HEK293T (cell line): Measurements from ENCODE around the gene CDHR1.

ENCODE experiments used
- CTCF ChIA-PET: fragments of 350-600 bp; formaldehyde crosslinking; extraction: SDS; loops from one replicate; lab custom pipeline; 2021; ENCODE audit warnings: antibody characterized with exemption, inconsistent platforms; lab: Yijun Ruan, JAX
- POLR2A ChIA-PET: fragments of 350-600 bp; formaldehyde crosslinking; extraction: SDS; loops from one replicate; lab custom pipeline; 2020; ENCODE audit warnings: antibody characterized with exemption, inconsistent platforms; lab: Yijun Ruan, JAX
- DNase-seq: peaks from one replicate; pipeline ENCODE4 v3.0.0; 2012; ENCODE audit warnings: mixed read lengths; ENCODE audit errors: extremely low spot score
- ARNT ChIP-seq: fragments of 450-650 bp; IDR thresholded peaks from 2 replicates; pipeline ENCODE4 v1.6.1; 2017; ENCODE audit warnings: mild to moderate bottlenecking
- BHLHE40 ChIP-seq: fragments of 450-650 bp; IDR thresholded peaks from 2 replicates; pipeline ENCODE4 v1.6.1; 2016; ENCODE audit warnings: mild to moderate bottlenecking, moderate library complexity, borderline replicate concordance
- CTBP1 ChIP-seq: fragments of 450-650 bp; IDR thresholded peaks from 2 replicates; pipeline ENCODE4 v1.6.1; 2016; ENCODE audit warnings: borderline replicate concordance
- ELF4 ChIP-seq: fragments of 450-650 bp; IDR thresholded peaks from 2 replicates; pipeline ENCODE4 v1.6.1; 2017; ENCODE audit warnings: antibody characterized with exemption
- FOXA1 ChIP-seq: fragments of 450-650 bp; IDR thresholded peaks from 2 replicates; pipeline ENCODE4 v1.6.1; 2016; ENCODE audit warnings: mild to moderate bottlenecking
- FOXK2 ChIP-seq: fragments of 450-650 bp; IDR thresholded peaks from 2 replicates; pipeline ENCODE4 v1.6.1; 2016; ENCODE audit warnings: mild to moderate bottlenecking
- FOXM1 ChIP-seq: fragments of 450-650 bp; IDR thresholded peaks from 2 replicates; pipeline ENCODE4 v1.6.1; 2017; ENCODE audit warnings: mild to moderate bottlenecking, borderline replicate concordance
- HDGF ChIP-seq: fragments of 450-650 bp; IDR thresholded peaks from 2 replicates; pipeline ENCODE4 v1.6.1; 2017; ENCODE audit warnings: antibody characterized with exemption, borderline replicate concordance
- L3MBTL2 ChIP-seq: fragments of 450-650 bp; conservative IDR thresholded peaks from 2 replicates; pipeline ENCODE4 v1.6.1; 2016; ENCODE audit warnings: mild to moderate bottlenecking
- LEF1 ChIP-seq: fragments of 450-650 bp; IDR thresholded peaks from 2 replicates; pipeline ENCODE4 v1.6.1; 2017; ENCODE audit warnings: mild to moderate bottlenecking, borderline replicate concordance
- NFRKB ChIP-seq: fragments of 450-650 bp; IDR thresholded peaks from 2 replicates; pipeline ENCODE4 v1.6.1; 2016; ENCODE audit warnings: mild to moderate bottlenecking, moderate library complexity
- SP1 ChIP-seq: fragments of 450-650 bp; IDR thresholded peaks from 2 replicates; pipeline ENCODE4 v1.6.1; 2017
- SUZ12 ChIP-seq: fragments of 450-650 bp; IDR thresholded peaks from 2 replicates; pipeline ENCODE4 v1.6.1; 2016; ENCODE audit warnings: mild to moderate bottlenecking
- TARDBP ChIP-seq: fragments of 450-650 bp; IDR thresholded peaks from 2 replicates; pipeline ENCODE4 v1.6.1; 2016
- ZNF384 ChIP-seq: fragments of 450-650 bp; IDR thresholded peaks from 2 replicates; pipeline ENCODE4 v1.6.1; 2016
- TF ChIP-seq, protein P1 (sequence below): fragments of 450-650 bp; IDR thresholded peaks from 2 replicates; pipeline ENCODE4 v1.6.1; 2016

CDHR1 gene

DNA sequence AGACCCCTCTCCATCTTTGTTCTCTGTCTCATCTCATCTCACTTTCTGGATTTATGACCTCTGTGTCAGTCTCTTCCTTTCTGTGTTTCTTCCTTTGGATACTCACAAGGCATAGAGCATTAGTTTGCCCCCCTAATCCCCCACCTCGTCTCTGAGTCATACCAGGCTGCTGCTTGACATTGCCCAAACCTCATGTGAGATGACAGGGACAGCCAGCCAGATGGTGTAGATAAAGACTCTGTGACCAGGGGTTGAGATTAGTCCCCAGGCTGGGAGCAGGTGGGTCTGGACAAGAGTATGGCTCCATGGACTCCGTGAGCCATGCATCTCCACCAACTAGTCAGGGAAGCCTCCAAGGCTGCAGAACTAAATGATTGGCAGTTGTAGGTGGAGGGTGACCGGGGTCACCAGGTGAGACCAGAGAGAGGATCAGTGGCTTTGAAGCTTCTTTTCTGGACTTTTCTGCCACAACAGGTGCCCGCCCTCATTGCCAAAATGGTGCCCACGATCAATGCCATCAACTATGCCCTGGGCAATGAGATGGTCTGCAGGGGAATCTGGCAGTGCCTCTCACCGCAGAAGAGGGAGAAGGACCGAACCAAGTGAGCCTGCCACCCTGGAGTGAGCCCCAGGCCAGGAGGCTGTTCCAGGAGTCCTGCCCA lies 63.8 kb downstream of the CDHR1 start:
- DNase-seq = no peak
- ChIA-PET POLR2A (no interaction called here), CTCF (no interaction called here)
- TF ChIP-seq TARDBP (no peak), ARNT (no peak), ELF4 (no peak), FOXM1 (no peak), FOXA1 (no peak), HDGF (no peak), CTBP1 (no peak), NFRKB (no peak), FOXK2 (no peak), BHLHE40 (no peak), LEF1 (no peak), SUZ12 (no peak), SP1 (no peak), ZNF384 (no peak), L3MBTL2 (no peak)
- TF ChIP-seq, protein P1, sequence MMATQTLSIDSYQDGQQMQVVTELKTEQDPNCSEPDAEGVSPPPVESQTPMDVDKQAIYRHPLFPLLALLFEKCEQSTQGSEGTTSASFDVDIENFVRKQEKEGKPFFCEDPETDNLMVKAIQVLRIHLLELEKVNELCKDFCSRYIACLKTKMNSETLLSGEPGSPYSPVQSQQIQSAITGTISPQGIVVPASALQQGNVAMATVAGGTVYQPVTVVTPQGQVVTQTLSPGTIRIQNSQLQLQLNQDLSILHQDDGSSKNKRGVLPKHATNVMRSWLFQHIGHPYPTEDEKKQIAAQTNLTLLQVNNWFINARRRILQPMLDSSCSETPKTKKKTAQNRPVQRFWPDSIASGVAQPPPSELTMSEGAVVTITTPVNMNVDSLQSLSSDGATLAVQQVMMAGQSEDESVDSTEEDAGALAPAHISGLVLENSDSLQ = no peak

DNA sequence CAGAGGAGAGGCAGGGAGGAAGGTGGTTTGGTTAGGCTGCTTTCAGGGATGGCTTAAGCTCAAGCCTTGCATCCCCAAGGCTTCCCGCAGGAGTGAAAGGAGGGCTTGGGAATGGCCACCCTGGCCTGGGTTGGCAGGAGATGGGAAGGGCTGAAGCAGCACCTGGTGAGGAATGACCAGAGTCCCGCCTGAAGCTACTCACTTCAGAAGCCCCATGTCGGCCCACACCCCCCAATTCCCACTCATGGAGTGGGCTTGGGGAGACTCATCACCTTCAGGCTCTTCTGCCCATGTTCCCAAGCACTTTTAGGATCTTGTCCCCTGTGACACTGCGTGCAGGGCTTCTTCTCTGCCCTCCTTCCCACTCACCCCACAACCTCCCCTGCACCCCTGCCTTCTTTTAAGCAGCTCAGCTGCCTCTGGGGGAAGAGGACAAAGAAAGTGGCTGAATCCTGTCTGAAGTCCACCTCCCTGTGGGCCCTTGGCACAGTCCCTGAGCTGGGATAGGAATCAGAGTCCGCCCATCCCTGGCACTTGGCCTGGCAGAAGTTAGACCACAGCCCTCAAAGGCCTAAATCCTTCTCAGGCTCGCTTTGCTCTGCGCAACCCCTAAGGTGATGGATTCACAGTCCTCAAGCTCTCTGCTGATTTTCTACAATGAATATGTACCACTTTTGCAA lies 67.0 kb downstream of the CDHR1 start:
- TF ChIP-seq FOXM1 (no peak), LEF1 (no peak), FOXA1 (no peak), BHLHE40 (no peak), ZNF384 (no peak), L3MBTL2 (no peak), SUZ12 (no peak), NFRKB (no peak), HDGF (no peak), ARNT (no peak), SP1 (no peak), FOXK2 (no peak), CTBP1 (no peak), TARDBP (no peak)
- TF ChIP-seq, protein P1 = no peak
- ChIA-PET CTCF (interaction anchor here (0.8 kb wide), 1 partner anchor 276 kb away, joined by 4 read pairs; no protein-coding TSS in a partner anchor), POLR2A (no interaction called here)
- DNase-seq = no peak

DNA sequence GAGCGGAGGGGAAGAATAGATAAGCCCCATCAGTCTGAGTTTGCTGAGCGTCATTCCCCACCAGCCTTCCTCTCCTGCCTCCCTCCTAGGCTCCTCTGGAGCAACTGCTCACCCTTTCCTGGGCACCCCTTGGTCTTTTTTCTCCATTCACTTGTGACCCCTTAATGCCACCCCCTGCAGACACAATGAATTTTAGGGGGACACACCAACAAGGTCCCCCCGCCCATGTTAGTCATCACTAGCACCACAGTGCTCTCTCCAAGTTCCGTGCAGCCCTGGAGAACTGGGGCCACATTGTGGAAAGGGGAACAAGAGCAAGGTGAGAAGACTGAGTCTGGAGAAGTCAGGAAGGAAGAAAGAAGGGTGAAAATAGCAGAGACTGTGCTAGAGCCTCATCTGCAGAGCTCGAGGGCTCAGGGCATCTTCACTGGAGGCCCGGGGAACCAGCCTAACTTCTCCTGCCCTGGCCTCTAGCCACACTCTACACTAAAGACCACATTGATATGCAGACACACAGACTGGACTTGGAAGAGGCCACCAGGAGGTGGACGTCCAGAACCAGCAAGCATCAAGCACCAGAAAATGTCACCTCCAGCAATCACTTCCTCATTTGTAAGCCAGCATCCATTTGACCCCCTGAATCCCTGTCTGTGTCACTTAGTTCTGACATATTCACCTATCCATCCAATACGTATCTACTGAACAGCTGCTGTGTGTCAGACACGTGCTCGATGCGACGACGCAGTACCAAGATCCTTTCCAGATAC lies 68.0 kb downstream of the CDHR1 start:
- no peak for TF ChIP-seq L3MBTL2
- no peak for TF ChIP-seq SUZ12
- no peak for TF ChIP-seq FOXM1
- no peak for TF ChIP-seq NFRKB
- no peak for TF ChIP-seq SP1
- TF ChIP-seq FOXA1 = no peak
- no peak for TF ChIP-seq CTBP1
- TF ChIP-seq ELF4 = no peak
- TF ChIP-seq BHLHE40 = no peak
- TF ChIP-seq TARDBP = no peak
- no peak for TF ChIP-seq HDGF
- TF ChIP-seq FOXK2 = no peak
- no peak for TF ChIP-seq LEF1
- ChIA-PET POLR2A (no interaction called here), CTCF (interaction anchor here (0.6 kb wide), 1 partner anchor 90 kb away, joined by 3 read pairs; no protein-coding TSS in a partner anchor)
- no peak for DNase-seq

DNA sequence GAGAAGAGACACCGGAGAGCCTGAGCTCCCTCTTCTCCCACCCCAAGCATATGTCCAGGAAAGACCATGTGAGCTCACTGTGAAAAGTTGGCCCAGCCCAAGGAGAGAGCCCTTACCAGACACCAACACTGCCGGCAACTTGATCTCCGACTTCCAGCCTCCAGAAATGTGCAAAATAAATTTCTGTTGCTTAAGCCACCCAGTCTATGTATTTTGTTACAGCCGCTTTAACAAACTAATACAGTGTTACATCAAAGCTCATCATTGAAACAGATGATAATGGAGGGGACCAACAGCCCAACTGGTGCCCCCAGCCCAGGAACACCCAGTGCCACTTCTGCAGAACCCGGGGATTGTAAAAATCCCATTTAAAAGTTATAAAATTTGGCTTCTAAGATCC lies 69.4 kb downstream of the CDHR1 start:
- TF ChIP-seq NFRKB (no peak), L3MBTL2 (no peak), CTBP1 (no peak), FOXK2 (no peak), BHLHE40 (no peak), ZNF384 (no peak), LEF1 (no peak), FOXM1 (no peak), TARDBP (no peak), SUZ12 (no peak), FOXA1 (no peak)
- DNase-seq = no peak
- ChIA-PET POLR2A (no interaction called here), CTCF (interaction anchor here (0.6 to 2.8 kb wide), 4 partner anchors 246 to 275 kb away, joined by 3 to 23 read pairs (median 5); no protein-coding TSS in a partner anchor)

DNA sequence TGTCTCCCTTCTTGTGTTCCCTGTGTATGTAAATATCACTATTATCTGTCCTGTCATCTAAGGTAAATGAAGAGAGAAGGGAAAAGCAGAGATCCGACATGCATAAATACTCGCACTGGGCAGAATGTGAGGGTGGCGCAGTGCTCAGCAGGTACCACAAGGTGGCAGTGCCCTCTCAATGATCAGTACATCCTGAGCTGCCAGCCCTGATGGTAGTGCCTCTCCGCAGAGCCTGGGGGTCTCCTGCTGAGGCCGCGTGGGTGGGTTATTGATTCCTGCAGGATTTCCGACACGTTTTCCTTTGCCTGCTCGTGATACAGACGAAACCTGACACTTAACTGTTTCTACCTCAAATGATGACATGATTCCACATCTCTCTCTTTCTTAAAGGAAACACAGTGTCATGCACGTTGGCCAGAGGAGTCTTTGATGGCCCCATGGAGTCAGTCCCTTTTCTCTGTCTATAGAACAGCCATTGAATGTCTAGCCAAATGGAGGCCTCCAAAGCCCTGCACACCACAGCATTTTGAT lies 70.3 kb downstream of the CDHR1 start:
- POLR2A ChIA-PET = interaction anchor here (1.0 kb wide), 1 partner anchor 63 kb away, joined by 3 read pairs; the partner anchor contains the start of gene CCSER2
- CTCF ChIA-PET = interaction anchor here (0.6 to 2.8 kb wide), 5 partner anchors 267 to 284 kb away, joined by 3 to 23 read pairs (median 5); no protein-coding TSS in a partner anchor
- DNase-seq = peak; percentile 81
- TF ChIP-seq ELF4 (no peak), LEF1 (no peak), FOXA1 (no peak), ZNF384 (no peak), BHLHE40 (no peak), FOXM1 (no peak), SUZ12 (no peak), HDGF (no peak), CTBP1 (no peak), NFRKB (no peak), FOXK2 (no peak), ARNT (no peak), SP1 (no peak), TARDBP (no peak), L3MBTL2 (no peak)
- TF ChIP-seq, protein P1 = no peak
